Activated CD4-positive, alpha-beta T cell treated with anti-CD3 and anti-CD28 coated beads for 48 hours (primary cell): ENCODE measurements around the gene ADH7.
"Not testable (repeated sequence)": the region's sequence is repeated elsewhere in the genome, so short reads cannot be mapped to it uniquely, and the experiment has no call there.

Experiments used
- DNase-seq: peaks from one replicate; pipeline ENCODE4 v3.0.0-alpha.2; 2020

Gene ADH7

DNA sequence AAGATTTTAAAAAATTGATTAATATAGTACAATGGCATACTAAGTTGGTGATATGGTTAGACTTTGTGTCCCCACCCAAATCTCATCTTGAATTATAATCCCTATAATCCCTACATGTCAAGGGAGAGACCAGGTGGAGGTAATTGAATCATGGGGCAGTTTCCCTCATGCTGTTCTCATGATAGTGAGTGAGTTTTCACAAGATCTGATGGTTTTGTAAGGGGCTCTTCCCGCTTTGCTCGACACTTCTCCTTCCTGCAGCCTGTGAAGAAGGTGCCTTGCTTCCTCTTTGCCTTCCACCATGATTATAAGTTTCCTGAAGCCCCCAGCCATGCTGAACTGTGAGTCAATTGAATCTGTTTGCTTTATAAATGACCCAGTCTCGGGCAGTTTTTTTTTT is 20.2 kb downstream of the ADH7 start:
- not testable (repeated sequence) for DNase-seq

DNA sequence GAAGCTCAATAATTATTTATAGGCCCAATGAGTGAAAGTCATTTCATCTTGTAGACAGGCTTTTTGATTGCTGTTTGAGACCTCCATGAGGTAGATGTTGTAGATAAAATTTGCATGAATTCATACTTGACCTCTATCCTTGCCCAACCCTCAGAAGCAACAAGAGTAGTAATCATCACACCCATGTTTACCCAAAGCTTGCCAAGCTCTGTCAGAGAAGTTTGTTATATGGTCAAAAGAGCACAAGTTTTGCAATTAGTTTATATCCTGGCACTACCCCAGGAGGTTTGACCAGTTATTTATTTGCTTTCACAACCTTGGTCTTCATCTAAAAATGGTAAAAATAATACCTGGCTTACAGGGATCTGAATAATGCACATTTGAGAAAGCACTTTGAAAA is 20.7 kb downstream of the ADH7 start:
- no peak for DNase-seq

DNA sequence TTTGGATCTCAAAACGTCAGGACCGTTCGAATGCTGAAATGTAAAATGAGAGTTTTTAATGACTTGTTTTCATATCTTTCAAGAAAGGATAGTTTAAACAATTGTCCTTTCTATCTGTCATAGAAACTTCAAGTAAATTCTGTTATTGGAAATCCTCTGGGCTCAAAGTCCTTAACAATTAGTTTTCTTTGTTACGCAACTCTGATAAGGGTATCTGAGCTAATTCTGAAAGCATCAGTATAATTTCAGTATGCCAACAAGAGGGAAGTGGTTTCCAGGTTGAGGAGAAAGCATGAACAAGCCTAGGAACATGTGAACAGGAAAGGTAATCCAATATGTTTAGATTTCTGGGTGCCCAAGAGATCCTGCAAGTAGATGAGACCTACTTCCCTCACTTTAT is 22.0 kb downstream of the ADH7 start:
- DNase-seq: no peak

DNA sequence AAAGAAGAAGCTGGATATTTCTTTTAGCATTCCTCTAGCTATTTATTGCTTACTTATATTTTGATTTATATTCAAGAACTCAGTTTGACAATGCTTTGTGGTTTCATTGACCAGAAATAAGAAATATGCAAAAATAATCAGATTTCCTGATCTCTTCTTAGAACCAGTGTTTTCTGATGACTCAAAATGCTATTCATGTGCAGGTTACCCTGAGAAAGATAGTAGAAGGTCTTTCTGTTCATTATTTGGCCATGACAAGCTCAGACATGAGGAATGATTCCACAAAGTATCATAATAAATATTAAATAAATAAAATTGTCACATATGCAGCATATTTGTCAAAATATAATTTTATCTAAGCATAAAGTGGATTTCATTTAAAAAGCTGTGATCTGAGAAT is 24.1 kb downstream of the ADH7 start:
- DNase-seq: no peak

- no peak for DNase-seq
These were observed 25.1 kb downstream of the ADH7 start for GRCh38 chr4:99410075-99410474.

DNA sequence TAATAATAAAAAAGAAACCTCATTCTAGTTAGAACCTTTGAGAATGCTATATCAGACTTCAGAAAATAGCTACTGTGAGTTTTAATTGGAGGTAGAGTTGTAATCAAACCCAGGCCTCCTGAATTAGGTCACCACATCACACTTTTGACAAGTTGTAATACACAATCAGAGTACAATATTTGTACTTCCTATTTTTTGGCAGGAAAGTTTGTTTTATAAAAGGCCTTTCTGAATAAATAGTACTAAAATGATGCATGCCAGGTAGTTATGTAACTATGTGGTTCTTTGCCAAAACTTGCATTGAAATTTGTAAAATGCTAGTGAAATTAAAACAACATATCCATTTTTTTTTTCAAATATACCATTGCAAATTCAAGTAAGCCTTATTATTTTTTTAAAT is 26.8 kb downstream of the ADH7 start:
- DNase-seq: no peak

- DNase-seq: peak; percentile 70
These were observed 29.6 kb downstream of the ADH7 start for GRCh38 chr4:99405433-99406115.

- peak; percentile 18 for DNase-seq
These were observed 30.4 kb downstream of the ADH7 start for GRCh38 chr4:99404595-99405287.

GRCh38 chr4:99403380-99404184 is 31.6 kb downstream of the ADH7 start:
- no peak for DNase-seq

GRCh38 chr4:99402765-99403164 is 32.4 kb downstream of the ADH7 start:
- DNase-seq: no peak

GRCh38 chr4:99400831-99401230 is 34.3 kb downstream of the ADH7 start:
- DNase-seq: no peak

DNA sequence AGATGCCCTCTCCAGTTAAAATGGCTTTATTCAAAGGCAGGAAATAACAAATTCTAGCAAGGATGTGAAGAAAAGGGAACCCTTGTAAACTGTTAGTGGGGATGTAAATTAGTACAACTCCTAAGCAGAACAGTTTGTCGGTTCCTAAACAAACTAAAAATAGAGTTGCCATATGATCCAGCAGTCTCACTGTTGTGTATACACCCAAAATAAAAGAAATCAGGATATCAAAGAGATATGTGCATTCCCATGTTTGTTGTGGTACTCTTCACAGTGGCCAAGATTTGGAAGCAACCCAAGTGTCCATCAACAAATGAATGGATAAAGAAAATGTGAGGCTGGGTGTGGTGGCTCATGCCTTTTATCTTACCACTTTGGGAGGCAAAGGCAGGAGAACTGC is 36.1 kb downstream of the ADH7 start:
- DNase-seq: no peak

DNA sequence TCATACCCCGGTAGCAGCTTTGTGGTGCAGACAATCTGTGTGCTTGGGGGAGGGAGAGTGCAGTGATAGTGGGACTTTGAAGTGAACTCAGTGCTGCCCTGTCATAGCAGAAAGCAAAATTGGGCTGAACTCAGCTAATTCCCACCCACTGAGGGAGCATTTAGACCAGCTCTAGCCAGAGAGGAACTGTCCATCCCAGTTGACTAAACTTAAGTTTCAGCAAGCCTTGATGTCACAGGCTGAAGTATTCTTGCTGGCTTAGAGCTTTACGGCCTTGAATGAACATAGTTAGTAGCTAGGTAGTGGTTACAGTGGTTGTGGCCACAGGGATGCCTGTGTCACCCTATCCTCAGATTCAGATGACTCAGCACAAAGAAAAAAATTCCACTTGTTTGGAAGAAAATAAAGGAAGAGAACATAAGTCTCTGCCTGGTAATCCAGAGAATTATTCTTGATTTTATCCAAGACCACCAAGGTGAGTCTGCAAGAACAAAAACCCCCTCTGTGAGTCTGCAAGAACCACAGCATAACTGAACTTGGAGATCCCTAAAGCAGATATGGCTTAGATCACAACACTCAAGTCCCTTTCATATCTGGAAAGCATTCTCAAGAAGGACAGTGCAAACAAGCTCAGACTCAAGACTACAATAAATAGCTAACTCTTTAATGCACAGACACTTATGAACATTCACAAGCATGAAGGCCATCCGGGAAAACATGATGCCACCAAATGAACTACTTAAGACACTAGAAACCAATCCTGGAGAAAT is 39.4 kb downstream of the ADH7 start:
- DNase-seq: no peak

DNA sequence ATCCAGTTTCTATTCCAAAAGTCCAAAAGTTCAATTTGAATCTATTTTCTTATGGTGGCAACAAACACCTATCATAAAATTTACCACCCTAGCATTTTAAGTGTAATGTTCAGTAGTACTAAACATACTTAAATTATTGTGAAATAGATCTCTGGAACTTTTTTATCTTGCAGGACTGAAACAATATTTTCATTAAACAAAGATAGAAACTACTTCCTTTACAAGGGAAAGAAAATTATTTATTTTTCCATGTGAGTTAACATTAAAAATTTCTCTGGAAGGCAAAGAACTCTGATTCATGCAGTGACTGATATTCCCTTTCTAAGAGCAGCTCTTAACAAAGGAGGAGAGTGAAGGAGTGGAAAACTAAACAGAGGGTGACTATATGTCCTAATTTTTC is 40.2 kb downstream of the ADH7 start:
- no peak for DNase-seq

DNA sequence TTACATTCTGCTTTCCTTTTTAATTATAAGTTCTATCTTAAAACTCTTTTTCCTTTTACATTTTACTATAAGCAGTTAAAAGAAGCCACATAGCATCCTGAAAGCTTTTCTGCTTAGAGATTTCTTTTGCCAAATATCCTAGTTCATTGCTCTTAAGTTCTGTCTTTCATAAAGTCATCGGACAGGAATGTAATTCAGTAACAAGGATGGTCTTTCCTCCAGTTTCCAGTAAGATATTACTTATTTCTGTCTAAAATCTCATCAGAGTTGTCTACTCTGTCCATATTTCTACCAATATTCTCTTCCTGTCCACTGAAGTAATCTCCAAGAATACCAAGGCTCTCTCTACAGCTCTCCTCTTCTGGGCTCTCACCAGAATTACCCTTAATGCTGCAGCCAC is 45.1 kb downstream of the ADH7 start:
- DNase-seq: no peak

DNA sequence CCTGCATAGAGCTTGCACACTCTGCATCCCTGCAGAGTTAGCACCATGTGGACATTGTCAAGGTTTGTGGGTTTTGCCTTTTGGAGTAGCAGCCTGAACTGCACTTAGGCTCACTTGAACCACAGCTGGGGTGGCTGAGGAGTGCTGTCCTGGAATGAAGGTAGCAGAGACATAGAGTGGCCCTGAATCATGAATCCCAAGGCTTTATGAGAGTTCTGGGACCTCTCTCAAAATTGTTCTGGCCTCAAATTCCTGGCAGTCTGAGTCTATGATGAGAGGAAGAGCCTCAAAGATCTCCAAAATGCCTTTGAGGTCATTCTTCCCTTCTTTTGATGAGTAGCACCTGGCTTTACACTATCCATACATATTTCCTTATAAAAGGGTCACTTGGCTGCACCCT is 45.5 kb downstream of the ADH7 start:
- DNase-seq: no peak

DNA sequence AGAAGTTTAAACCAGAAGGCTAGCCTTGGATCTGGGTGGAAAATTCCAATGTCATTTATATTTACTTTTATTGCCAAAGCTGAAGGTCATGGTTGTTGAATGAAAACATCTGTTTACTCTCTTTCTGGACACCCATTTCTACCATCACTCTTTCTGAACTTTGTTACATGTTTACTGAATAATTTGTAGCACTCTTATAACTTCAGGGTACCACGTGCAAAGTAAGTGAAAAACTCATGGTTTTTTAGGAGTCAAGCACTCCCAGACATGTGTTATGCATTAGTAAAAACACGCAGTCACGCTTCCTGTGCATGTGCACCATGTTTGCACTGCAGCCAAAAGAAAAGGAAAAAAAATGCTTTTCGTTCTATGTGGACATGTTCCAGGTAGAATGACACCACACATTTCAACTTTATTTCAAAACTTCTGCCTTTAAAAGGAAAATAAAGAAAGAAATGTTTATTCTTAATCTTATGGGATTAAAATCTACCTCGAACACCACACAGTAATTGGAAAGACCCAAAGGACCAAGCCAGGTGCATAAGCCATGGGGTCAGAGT is 51.2 kb downstream of the ADH7 start:
- DNase-seq: no peak

DNA sequence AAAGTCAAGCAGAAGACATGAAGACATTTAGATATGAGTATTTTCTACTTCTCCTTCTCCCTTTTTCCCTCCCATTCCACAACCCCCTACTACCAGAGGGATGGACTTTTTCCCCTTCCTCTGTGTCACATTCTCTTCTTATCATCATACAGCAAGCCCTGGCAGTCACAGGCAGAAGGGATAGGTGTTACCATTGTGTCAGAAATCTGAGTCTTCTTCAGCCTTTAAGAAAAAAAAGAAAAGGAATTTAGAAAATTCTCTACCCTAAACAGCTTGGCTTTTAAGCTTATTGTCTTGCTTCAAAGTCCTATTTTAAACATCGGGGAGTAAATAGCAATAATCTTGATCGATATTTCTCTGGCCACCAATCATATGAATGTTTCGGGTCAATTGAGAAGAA is 51.7 kb downstream of the ADH7 start:
- no peak for DNase-seq

GRCh38 chr4:99382745-99383360 is 52.3 kb downstream of the ADH7 start:
- DNase-seq: no peak

- DNase-seq: no peak
These were observed 53.5 kb downstream of the ADH7 start for GRCh38 chr4:99381588-99382175.

- DNase-seq: no peak
These were observed 55.6 kb downstream of the ADH7 start for GRCh38 chr4:99379571-99379970.

DNA sequence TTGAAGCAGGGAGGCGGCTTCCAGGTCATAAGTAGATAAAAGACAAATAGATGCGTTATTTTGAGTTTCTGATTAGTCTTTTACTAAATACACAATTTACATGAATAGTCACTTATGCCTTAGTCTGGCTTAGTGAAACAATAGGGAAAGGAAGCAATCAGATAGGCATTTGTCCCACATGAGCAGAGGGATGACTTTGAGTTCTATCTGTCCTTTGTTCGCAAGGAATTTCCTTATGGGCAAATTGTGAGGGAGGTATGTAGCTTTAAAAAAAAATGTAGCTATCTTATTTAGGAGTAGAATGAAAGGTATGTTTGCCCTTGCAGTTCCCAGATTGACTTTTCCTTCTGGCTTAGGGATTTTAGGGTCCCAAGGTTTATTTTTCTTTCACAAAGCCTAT is 56.3 kb downstream of the ADH7 start:
- no peak for DNase-seq
